C4-2B (cell line): Measurements from ENCODE around the gene STX12.

Experiments used
- ZFX ChIP-seq: fragments of 450-650 bp; IDR thresholded peaks from 2 replicates; pipeline ENCODE4 v1.6.1; 2017
- TF ChIP-seq, protein P1 (sequence below): fragments of 450-650 bp; conservative IDR thresholded peaks from 2 replicates; pipeline ENCODE4 v1.5.1; 2017; ENCODE audit warnings: mild to moderate bottlenecking

DNA sequence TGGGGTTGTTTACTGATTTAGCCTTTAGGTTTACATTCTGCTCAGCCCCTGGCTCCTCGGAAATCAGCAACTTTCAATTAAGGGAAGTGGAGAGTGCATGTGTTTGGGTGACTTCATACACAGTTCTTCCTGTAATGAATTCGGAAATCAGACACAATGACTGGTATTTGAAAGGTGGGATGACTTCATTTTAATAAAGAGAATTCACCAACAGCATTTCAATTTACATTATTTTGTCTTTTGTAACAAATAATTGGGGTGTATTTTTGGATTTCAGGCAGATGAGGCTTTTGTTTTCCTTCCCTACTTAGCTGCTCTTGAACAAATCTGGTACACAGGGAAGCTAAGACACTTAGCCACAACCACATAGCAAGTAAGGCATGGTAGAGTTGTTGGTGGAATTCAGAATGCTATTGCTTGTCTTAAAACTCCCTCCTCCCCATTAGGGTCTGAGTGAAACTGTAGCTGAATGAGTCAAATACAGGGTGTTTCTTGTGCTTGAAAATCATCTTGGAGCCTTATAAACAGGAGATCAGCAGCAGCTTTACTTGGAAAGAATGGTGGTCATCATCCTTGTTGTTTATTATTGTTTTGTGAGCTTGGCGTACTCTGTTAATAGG is 917 bp downstream of the STX12 start:
- TF ChIP-seq ZFX, result no peak
- TF ChIP-seq, protein P1, sequence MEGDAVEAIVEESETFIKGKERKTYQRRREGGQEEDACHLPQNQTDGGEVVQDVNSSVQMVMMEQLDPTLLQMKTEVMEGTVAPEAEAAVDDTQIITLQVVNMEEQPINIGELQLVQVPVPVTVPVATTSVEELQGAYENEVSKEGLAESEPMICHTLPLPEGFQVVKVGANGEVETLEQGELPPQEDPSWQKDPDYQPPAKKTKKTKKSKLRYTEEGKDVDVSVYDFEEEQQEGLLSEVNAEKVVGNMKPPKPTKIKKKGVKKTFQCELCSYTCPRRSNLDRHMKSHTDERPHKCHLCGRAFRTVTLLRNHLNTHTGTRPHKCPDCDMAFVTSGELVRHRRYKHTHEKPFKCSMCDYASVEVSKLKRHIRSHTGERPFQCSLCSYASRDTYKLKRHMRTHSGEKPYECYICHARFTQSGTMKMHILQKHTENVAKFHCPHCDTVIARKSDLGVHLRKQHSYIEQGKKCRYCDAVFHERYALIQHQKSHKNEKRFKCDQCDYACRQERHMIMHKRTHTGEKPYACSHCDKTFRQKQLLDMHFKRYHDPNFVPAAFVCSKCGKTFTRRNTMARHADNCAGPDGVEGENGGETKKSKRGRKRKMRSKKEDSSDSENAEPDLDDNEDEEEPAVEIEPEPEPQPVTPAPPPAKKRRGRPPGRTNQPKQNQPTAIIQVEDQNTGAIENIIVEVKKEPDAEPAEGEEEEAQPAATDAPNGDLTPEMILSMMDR, result no peak
